Osteoblast (primary cell): ENCODE measurements around the gene COL25A1. TPM values are rescaled to one million over a fixed set of nuclear protein-coding genes. Genes with fewer than 3 reads are reported as not detected.

Experiments
- DNase-seq: peaks from one replicate; pipeline ENCODE4 v3.0.0; 2011; ENCODE audit warnings: low spot score, mixed read lengths; ENCODE audit not compliant: insufficient read length; ENCODE audit errors: missing footprints
- H2AFZ ChIP-seq: 2 replicates; pipeline ENCODE4 v1.6.0; 2011; ENCODE audit warnings: mild to moderate bottlenecking, low read length
- H3K27ac ChIP-seq: 2 replicates; pipeline ENCODE4 v1.5.1; 2011; ENCODE audit warnings: mild to moderate bottlenecking, low read depth, low read length, moderate library complexity
- H3K27me3 ChIP-seq: 2 replicates; pipeline ENCODE4 v1.6.0; 2012; ENCODE audit warnings: mild to moderate bottlenecking, control low read depth, inconsistent platforms, low read length, moderate library complexity; ENCODE audit not compliant: insufficient read depth
- H3K36me3 ChIP-seq: 2 replicates; pipeline ENCODE4 v1.5.1; 2011; ENCODE audit warnings: mild to moderate bottlenecking, low read length, control low read depth, moderate library complexity; ENCODE audit not compliant: insufficient read depth
- H3K4me1 ChIP-seq: 2 replicates; pipeline ENCODE4 v1.5.1; 2011; ENCODE audit warnings: mild to moderate bottlenecking, low read length, control low read depth, moderate library complexity; ENCODE audit not compliant: insufficient read depth
- H3K4me2 ChIP-seq: 2 replicates; pipeline ENCODE4 v1.6.0; 2011; ENCODE audit warnings: mild to moderate bottlenecking, low read length; ENCODE audit not compliant: insufficient read depth
- H3K4me3 ChIP-seq: fragments of 200-600 bp; sonication (generic); 3 replicates; pipeline ENCODE4 v1.5.1; 2012; ENCODE audit warnings: mild to moderate bottlenecking, low read length, inconsistent platforms; ENCODE audit not compliant: insufficient read depth
- H3K79me2 ChIP-seq: 2 replicates; pipeline ENCODE4 v1.6.0; 2012; ENCODE audit warnings: mild to moderate bottlenecking, low read length, control low read depth, inconsistent platforms; ENCODE audit not compliant: insufficient read depth
- H3K9me3 ChIP-seq: 2 replicates; pipeline ENCODE4 v1.5.1; 2011; ENCODE audit warnings: low read depth, low read length, control low read depth
- H4K20me1 ChIP-seq: 2 replicates; pipeline ENCODE4 v1.6.0; 2012; ENCODE audit warnings: mild to moderate bottlenecking, low read length, control low read depth; ENCODE audit not compliant: insufficient read depth
- total RNA-seq: library from RNA; depleted of rRNA; stranded (reverse); fragments of >200 nt; gene quantifications from 2 replicates; pipeline ENCODE4 v1.2.3, GENCODE V29; 2012
- TF ChIP-seq, protein P1 (sequence below): IDR thresholded peaks from 2 replicates; pipeline ENCODE4 v1.5.1; 2011; ENCODE audit warnings: mild to moderate bottlenecking, low read depth, low read length, moderate library complexity; ENCODE audit errors: extremely low read depth

COL25A1 gene
- total RNA-seq, 1 donor, result 1.4 TPM

- Histone ChIP-seq H3K4me3 (no peak overlapping the region), H2AFZ (no peak overlapping the region), H4K20me1 (no peaks in the 10 kb centered on the region), H3K36me3 (no peaks in the 10 kb centered on the region), H3K79me2 (no peaks in the 10 kb centered on the region), H3K27ac (no peak overlapping the region), H3K4me2 (no peak overlapping the region), H3K27me3 (peaks cover 4% of the 10 kb centered on the region), H3K4me1 (no peaks in the 10 kb centered on the region), H3K9me3 (no peaks in the 10 kb centered on the region)
- DNase-seq, result no peak
- TF ChIP-seq, protein P1, sequence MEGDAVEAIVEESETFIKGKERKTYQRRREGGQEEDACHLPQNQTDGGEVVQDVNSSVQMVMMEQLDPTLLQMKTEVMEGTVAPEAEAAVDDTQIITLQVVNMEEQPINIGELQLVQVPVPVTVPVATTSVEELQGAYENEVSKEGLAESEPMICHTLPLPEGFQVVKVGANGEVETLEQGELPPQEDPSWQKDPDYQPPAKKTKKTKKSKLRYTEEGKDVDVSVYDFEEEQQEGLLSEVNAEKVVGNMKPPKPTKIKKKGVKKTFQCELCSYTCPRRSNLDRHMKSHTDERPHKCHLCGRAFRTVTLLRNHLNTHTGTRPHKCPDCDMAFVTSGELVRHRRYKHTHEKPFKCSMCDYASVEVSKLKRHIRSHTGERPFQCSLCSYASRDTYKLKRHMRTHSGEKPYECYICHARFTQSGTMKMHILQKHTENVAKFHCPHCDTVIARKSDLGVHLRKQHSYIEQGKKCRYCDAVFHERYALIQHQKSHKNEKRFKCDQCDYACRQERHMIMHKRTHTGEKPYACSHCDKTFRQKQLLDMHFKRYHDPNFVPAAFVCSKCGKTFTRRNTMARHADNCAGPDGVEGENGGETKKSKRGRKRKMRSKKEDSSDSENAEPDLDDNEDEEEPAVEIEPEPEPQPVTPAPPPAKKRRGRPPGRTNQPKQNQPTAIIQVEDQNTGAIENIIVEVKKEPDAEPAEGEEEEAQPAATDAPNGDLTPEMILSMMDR, result no peak
These were observed 11.0 kb upstream of the COL25A1 start for GRCh38 chr4:109313168-109314133.

DNA sequence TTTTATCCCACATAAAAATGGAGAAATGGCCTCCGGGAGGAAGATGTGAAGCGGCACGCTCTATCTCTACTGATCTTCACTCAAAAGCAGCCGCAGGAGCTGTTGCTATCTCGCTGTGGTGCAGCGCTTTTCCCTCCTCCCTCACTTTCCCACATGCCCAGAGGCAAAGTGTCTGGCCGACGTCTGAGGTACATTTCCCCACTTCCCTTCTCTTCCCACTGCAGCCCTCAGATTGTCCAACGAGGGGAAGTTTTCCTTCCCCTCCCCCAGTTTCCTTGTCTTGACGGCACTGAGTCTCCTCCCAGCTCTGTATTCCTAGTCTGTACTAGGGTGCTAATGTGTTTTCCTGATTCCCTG is 660 bp upstream of the COL25A1 start:
- TF ChIP-seq, protein P1, result no peak
- Histone ChIP-seq H3K9me3 (no peaks in the 10 kb centered on the region), H2AFZ (peak overlapping the region; percentile 69), H3K27ac (no peak overlapping the region), H3K4me3 (peak overlapping the region; percentile 63), H4K20me1 (no peaks in the 10 kb centered on the region), H3K36me3 (no peaks in the 10 kb centered on the region), H3K4me2 (peak overlapping the region; percentile 80), H3K4me1 (peaks cover 6% of the 10 kb centered on the region), H3K79me2 (no peaks in the 10 kb centered on the region), H3K27me3 (peaks cover 50% of the 10 kb centered on the region)
- peak; percentile 64 for DNase-seq

- H3K4me1 ChIP-seq, result peaks cover 6% of the 10 kb centered on the region
- no peak overlapping the region for H3K27ac ChIP-seq
- peak overlapping the region; percentile 80 for H3K4me2 ChIP-seq
- H3K4me3 ChIP-seq, result peak overlapping the region; percentile 63
- H3K79me2 ChIP-seq, result no peaks in the 10 kb centered on the region
- no peaks in the 10 kb centered on the region for H3K36me3 ChIP-seq
- TF ChIP-seq, protein P1, result no peak
- H2AFZ ChIP-seq, result peak overlapping the region; percentile 86
- no peaks in the 10 kb centered on the region for H4K20me1 ChIP-seq
- DNase-seq, result no peak
- peaks cover 50% of the 10 kb centered on the region for H3K27me3 ChIP-seq
- no peaks in the 10 kb centered on the region for H3K9me3 ChIP-seq
These were observed 652 bp downstream of the COL25A1 start for GRCh38 chr4:109301651-109302360.
